WI38 (cell line): ENCODE measurements around the gene ZC2HC1C.

Experiments
- H3K4me3 ChIP-seq: 2 replicates; pipeline ENCODE4 v1.5.1; 2011; ENCODE audit warnings: low read depth, mild to moderate bottlenecking, control low read depth, low read length
- CTCF ChIP-seq: IDR thresholded peaks from 2 replicates; pipeline ENCODE4 v1.5.1; 2012; ENCODE audit warnings: low read depth, mild to moderate bottlenecking, control low read depth, low read length

The ZC2HC1C gene

DNA sequence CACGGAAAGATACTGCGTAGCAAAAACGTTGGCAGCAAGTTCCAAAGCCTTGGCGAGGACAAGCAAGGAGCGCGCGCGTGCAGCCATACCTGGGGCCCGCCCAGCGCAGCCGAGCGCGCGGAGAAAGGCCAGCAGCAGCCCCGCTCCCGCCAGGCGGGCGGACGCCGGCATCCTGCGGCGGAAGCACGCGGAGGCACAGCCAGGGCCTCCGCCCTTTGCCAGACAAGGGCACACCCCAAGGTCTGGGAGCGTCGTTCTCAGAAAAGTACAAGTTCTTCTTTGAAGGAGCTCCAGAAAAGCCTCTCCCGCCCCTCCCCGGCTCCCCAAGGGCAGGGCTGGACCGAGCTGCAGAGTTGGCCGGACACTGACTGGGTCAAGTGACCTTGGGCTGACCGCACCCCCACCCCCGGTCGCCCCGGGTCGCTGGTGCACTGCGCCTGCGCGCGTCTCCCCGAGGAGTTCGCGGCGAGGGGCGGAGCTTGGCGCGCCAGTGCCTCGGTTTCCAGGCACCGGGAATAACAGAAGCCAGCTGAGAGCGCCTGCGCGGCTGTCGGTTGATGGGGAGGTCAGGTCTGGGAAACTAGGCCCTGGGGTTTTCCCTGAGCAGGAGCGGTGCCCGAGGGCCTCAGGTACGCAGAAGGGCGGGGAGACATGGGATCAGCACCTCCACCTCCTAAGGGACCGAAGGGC is at the start of gene ZC2HC1C:
Gene ZC2HC1C (plus strand): TSS at position 521 of the 690 bp plus-strand sequence. CDS start 933 bp downstream, outside the sequence.
- no peak for TF ChIP-seq CTCF
- peak within 1 kb of the TSS; percentile 64 for H3K4me3 ChIP-seq

GRCh38 chr14:75022655-75023054 is 46.8 kb upstream of the ZC2HC1C start:
- TF ChIP-seq CTCF, result peak; percentile 43
- no peak overlapping the region for H3K4me3 ChIP-seq

GRCh38 chr14:75023108-75023507 is 46.3 kb upstream of the ZC2HC1C start:
- H3K4me3 ChIP-seq, result no peak overlapping the region
- no peak for TF ChIP-seq CTCF

- no peak for TF ChIP-seq CTCF
- H3K4me3 ChIP-seq, result no peak overlapping the region
Observed at GRCh38 chr14:75025082-75025481, 44.4 kb upstream of the ZC2HC1C start.

DNA sequence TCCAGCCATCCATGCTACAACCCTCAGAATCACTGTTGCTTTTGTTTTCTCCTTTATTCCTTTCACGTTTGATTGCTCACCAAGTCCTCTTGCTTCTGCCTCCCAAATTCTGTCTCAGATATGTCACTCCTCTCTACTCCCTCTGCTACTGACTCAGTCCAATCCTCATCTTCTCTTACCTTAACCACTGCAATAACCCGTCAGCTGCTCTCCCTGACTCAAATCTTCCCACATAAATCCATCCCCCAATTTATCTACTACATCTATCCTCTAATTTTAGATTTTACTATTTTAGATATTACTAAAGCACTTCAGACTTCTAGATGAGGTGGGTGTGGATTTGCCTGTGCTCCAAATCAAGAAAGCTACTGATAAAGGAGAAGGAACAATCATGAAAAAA is 43.6 kb upstream of the ZC2HC1C start:
- no peak overlapping the region for H3K4me3 ChIP-seq

GRCh38 chr14:75030147-75030546 is 39.3 kb upstream of the ZC2HC1C start:
- H3K4me3 ChIP-seq, result no peak overlapping the region
- TF ChIP-seq CTCF, result no peak

More for the DNA sequence above, 43.6 kb upstream of the ZC2HC1C start:
- no peak for TF ChIP-seq CTCF

GRCh38 chr14:75032939-75033338 is 36.5 kb upstream of the ZC2HC1C start:
- no peak for TF ChIP-seq CTCF
- no peak overlapping the region for H3K4me3 ChIP-seq
